ENCODE results near the gene CNKSR3.

Gene CNKSR3

DNA sequence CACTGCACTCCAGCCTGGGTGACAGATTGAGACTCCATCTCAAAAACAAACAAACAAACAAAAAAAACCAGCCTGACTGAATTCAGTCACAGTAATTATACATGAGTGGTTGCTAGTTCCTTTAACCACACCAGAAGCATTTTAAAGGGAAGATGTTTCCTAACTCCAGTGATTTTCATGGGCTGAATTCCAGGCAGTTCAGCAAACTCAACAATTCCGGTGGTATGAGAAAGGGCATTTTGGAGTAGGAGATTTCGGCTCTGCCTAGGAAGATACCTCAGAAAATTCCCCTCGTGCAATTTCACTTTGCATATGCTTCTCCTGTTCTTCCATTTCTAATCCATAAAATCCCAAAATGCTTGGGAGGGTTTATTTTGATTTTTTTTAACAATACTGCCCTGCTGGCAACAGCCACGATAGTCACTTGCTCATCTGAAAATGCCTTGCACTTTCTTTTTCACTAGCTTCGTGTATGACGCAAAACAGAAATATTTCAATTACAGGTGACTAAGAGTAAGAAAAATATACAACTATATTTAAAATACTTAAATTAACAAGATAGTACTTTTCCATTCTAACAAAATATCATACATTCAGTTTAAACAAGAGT lies 105.6 kb downstream of the CNKSR3 start:
- H3K4me3 ChIP-seq (ENCODE audit: low read length) = no peak overlapping the region
- no peak for DNase-seq (ENCODE audit: low read depth, low spot score)

DNA sequence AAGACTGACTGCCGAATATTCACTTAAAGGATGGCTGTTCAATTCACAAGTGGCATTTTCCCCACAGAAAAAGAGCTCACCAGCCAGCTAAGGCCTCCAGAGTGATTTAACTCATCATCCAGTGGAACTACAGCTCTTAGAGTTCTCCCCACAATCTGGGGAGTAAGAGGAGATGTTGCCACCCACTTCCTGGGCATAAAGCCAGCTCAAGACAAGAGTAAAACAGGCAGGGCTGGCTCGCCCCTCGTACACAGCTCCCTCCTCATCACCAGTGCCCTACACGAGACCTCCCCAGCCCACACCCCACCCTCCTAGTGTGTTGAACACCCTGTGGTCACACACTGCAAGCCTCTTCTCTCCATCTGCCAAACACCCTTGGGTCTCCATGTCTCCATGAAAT lies 106.7 kb downstream of the CNKSR3 start:
- no peak overlapping the region for H3K4me3 ChIP-seq (ENCODE audit: low read length)
- no peak for DNase-seq (ENCODE audit: low read depth, low spot score)

DNA sequence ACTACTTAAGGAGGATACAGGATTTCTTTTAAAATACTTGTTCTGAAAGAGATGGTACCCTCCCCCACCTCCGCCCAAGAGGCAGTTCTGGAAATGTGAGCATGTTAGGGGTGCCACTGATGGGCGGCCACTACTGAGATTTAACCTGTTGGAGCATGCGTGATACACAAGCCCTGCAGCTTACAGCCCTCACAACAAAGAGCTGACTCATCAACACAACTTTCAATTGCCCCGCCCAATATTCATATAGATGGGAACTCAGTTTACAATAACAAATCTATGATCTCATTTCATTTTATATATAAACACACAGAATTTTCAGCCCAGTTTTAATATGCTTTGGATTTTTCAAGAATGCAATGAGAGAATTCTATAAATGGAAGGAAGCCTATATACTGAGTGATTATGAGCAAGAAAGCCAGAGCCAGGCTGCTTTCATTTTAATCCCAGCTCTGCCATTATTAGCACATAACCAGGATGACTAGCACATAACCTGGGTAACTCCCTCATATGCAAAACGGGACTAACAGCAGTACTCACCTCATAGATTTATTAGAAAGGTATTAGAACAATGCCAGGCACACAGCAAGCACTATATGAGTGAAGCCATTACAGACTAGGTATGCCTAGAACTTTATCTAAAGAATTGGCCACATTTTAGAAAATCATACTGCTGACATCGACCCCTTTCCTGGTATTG lies 108.3 kb downstream of the CNKSR3 start:
- no peak overlapping the region for H3K4me3 ChIP-seq (ENCODE audit: low read length)
- DNase-seq (ENCODE audit: low read depth, low spot score) = no peak

DNA sequence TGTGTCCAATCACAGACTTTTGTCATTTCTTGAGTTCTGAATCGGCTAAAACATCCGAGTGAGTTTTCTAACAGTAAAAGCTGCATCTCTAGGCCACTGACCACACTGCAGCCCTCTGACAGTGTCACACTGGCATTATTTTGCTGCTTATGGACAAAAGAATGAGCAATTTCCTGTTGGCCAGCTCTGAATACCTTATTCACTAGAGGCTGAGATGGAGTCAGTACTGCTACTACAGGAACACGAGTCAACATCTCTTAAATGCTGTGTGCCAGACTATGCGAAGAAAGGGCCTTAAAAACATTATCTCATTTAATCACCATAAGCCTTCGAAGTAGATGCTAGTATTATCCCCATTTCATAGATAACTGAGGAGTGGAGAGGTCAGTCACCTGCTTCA lies 111.4 kb downstream of the CNKSR3 start:
- H3K4me3 ChIP-seq (ENCODE audit: low read length) = no peak overlapping the region
- no peak for DNase-seq (ENCODE audit: low read depth, low spot score)

DNA sequence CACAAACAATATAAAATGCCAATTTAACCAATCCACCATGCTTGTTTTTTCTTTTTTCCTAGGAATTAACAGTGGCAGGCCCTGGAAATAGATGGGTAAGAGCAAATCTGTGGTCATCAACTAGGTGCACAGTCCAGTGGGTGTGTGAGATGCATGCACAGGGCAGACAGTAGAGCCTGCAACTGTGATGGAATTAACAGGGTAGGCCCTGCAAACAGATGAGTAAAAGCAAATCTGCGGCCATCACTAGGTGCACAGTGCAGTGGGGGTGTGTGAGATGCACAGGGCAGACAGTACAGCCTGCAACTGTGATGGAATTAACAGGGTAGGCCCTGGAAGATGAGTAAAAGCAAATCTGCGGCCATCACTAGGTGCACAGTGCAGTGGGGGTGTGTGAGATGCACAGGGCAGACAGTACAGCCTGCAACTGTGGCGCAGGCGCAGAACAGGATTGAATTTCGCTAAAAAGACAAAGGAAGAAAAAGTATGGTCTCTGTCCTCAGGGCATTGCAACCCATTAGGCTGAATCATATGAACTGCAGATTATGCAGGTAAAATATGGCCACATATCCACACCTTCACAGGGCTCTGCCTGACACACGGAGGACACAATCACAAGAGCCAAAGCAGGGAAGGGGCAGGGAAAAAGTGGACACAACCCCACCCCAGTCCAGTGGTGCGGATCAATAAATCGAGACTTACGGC lies 112.8 kb downstream of the CNKSR3 start:
- DNase-seq (ENCODE audit: low read depth, low spot score) = no peak
- no peak overlapping the region for H3K4me3 ChIP-seq (ENCODE audit: low read length)

DNA sequence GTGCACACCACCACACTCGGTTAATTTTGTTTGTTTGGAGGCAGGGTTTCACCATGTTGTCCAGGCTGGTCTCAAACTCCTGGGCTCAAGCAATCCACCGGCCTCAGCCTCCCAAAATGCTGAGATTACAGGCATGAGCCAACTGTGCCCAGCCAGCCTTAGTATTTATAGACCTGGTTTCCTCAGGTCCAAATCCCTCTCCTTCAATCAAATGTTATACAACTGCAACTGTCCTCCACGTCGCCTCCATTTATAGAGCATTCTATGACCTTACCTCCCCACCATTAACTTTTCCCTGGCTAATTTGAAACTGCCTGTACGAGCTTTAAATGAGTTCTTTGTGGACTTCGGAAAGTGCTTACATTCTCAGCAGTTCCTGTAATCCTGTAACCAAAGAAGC lies 114.6 kb downstream of the CNKSR3 start:
- DNase-seq (ENCODE audit: low read depth, low spot score) = no peak
- H3K4me3 ChIP-seq (ENCODE audit: low read length) = no peak overlapping the region

DNA sequence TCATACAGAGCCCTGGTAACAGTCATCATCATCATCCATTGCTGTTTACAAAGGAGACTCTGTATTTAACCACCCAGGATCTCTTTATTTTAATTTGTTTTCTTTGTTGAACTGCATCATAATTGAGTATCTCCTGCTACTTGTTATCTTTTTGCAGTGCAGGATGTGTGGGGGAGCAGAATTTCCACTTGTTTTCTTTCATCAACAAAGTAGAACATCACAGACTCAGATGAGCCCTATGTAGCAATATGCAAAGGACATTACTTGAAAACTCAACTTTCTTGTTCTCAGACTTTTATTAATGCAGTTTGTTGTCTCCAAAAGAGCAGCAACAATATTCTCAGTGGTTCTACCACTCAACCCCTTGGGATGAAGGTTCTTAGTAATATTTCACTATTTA lies 115.2 kb downstream of the CNKSR3 start:
- DNase-seq (ENCODE audit: low read depth, low spot score) = no peak
- no peak overlapping the region for H3K4me3 ChIP-seq (ENCODE audit: low read length)

DNA sequence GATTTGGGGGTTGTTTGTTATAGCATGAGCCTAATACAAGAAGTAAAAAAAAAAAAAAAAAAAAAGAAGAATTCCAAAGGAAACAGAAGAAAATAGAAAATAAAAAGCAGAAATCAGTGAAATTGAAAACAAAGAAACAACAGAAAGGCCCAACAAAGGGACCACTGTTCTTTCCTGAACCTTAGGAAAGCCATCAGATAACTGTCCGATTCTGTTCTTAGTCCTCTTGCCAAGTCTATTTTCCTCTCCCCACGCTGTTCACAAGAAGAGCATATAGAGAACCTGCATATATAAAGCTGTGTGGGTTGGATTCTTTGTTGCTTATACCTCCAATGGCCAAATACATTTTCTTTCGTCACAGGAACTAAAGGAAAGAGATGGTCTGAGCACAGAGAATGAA lies 115.9 kb downstream of the CNKSR3 start:
- no peak for DNase-seq (ENCODE audit: low read depth, low spot score)
- no peak overlapping the region for H3K4me3 ChIP-seq (ENCODE audit: low read length)

DNA sequence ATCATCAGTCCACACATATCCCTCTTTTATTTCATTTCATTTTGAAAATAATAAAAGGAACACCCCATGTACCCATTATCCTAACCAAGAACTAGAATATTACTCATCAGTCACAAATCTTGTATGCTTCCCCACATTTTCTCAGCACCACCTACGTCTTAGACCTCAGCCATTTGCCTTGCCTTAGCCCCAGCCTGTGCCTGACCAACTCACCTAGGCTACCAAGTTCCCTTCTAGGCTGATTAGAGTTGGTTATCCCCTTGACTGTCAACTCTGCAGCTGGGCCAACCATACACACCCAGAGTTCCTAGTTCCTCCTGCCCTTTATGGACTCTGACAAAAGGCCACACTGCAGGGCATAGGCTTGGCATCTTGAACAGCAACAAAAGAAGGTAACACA lies 120.5 kb downstream of the CNKSR3 start:
- no peak overlapping the region for H3K4me3 ChIP-seq (ENCODE audit: low read length)

DNA sequence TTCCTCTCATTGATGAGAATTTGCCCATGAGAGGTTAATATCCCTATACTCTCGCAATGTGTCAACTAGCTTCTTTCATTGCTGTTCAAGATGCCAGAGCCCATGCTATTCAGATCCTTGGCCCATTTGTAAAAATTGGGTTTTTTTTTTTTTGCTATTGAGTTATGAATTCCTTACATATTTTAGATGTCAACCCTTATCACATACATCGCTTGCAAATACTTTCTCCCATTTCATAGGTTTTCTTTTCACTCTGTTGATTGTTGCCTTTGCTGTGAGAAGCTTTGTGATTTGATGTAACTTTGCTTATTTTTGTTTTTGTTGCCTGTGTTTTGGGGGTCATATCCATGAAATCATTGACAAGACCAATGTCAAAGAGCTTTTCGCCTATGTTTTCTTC lies 121.7 kb downstream of the CNKSR3 start:
- no peak for DNase-seq (ENCODE audit: low read depth, low spot score)
- no peak overlapping the region for H3K4me3 ChIP-seq (ENCODE audit: low read length)

More for the DNA sequence above, 120.5 kb downstream of the CNKSR3 start:
- no peak for DNase-seq (ENCODE audit: low read depth, low spot score)

DNA sequence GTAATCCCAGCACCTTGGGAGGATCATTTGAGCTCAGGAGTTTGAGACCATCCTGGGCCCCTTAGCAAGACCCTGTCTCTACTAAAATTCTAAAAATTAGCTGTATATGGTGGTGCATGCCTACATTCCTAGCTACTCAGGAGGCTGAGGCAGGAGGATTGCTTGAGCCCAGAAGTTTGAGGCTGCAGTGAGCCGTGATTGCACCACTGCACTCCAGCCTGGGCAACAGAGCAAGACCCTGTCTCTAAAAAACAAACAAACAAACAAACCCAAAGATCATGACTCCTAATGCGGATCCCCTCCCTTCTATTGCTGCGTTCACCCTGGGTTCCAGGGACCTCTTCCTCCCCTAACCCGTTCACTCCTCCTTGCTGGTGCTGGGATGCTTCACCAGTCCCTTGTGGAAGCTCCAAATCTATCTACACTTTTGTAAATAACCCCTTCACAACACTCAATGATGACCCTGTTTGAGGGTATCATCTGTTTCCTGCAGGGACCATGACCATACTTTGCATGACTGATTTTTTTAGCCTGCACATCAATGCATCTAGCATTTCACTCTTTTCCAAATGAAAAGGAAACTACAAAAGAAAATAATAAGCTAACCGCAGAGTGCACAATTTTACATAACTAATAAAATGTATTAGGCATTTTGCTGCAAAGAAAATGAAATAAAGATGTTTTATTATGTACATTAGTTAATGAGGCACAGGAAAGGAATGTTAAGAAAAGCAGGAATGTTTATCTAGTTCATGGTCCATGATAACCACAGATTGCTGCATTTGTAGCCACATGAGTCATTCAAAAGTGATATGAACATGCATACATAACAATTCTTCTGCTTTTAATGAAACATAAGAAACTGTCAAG lies 123.4 kb downstream of the CNKSR3 start:
- no peak for DNase-seq (ENCODE audit: low read depth, low spot score)
- no peak overlapping the region for H3K4me3 ChIP-seq (ENCODE audit: low read length)

DNA sequence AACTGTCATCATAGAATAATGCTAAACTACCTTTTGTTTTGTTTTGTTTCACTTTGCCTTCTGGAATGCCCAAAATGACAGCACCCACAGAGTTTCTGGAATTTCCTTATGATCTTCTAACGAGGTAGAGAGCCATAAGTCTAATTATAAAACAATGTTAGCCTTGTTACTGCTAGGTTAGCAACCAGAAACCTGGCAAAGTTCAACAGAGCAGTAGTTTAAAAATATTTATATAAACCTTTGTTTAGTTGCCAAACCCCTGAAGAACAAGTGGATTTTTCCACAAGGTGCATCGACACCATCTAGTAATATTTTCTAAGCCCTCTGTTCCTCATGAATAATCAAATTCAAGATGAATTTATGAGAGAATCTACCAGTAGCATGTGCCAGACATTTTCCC lies 126.3 kb downstream of the CNKSR3 start:
- no peak for DNase-seq (ENCODE audit: low read depth, low spot score)
- H3K4me3 ChIP-seq (ENCODE audit: low read length) = no peak overlapping the region

DNA sequence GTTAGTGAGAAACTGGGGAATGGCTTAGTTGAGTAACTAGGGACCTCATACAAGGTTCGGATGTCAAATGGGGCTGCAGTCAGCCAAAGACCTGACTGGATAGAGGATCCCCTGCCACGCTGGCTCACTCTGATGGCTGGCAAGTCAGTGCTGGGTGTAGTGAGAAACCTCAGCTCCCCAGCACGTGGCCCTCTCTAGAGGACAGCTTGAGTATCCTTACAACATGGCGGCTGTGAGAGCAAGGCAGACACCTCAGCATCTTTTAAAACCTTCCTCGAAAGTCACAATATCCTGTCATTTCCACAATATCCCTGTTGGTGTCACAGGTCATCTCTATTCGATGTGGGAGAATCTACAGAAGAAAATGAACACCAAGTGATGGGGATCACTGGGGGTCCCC lies 127.2 kb downstream of the CNKSR3 start:
- no peak overlapping the region for H3K4me3 ChIP-seq (ENCODE audit: low read length)
- DNase-seq (ENCODE audit: low read depth, low spot score) = no peak

DNA sequence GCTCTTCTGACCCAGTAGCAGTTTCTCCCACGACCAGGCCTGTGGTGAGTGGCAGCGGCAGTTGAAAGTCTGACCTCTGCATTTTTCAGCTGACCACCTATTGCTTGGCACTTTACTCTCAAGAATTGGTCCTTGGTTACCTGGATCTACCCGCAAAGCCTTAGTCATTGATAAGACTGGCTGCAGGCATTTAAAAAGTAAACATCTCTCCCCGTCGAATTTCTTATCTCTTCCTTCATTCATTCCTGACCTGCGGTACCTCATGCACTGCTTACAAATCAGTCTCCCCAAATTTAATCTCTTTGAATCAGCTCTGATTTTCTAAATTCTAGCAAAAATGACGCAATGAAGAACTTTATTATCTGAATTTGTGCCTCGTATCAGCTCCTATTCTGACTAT lies 127.7 kb downstream of the CNKSR3 start:
- no peak overlapping the region for H3K4me3 ChIP-seq (ENCODE audit: low read length)
- DNase-seq (ENCODE audit: low read depth, low spot score) = no peak

DNA sequence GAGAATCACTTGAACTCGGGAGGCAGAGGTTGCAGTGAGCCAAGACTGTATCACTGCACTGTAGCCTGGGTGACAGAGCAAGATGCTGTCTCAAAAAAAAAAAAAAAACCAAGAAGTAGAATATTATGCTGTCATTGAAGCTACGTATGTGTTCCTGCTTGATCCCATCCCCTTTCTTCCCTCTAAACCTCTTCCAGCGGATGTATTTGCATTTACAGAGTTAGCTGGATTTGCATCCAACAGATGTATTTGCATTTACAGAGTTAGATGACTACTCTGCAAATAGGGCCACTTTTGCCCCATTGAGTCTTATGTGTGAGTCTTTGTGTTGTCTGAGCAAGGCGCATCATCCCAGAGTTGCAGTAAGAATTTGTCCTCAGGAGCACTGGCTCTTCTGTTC lies 128.9 kb downstream of the CNKSR3 start:
- no peak overlapping the region for H3K4me3 ChIP-seq (ENCODE audit: low read length)
- no peak for DNase-seq (ENCODE audit: low read depth, low spot score)

DNA sequence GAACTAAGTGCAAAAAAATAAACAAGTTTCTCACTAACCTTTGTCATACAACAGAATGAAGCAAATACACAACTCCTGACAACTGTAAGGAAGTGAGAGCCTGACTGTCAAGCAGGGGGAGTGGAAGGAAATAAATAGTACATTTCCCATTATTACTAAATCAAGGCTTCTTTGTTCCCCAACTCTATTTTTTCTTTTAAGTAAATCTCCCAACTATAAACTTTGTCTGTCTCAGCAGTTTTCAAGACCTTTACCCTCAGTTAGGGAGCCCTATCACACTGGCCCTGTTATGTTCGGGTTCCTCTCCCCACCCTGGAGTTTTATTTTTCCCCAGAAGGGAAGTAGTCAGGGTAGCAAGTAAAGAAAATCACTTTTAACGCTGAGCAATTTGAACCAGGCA lies 129.7 kb downstream of the CNKSR3 start:
- DNase-seq (ENCODE audit: low read depth, low spot score) = no peak
- H3K4me3 ChIP-seq (ENCODE audit: low read length) = no peak overlapping the region

DNA sequence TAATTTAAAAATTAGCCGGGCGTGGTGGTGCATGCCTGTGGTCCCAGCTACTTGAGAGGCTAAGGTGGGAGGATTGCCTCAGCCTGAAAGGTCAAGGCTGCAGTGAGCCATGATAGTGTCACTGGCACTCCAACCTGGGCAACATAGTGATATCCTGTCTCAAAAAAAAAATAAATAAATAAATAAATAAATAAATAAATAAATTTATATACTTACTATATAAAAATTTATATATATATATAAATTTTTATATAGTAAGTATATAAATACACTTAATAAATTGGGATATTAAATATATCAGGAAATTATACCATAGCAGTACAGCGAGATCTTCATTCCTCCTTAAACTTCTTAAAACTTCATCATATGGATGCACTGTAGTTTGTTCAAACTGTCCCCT lies 130.9 kb downstream of the CNKSR3 start:
- H3K4me3 ChIP-seq (ENCODE audit: low read length) = no peak overlapping the region
- no peak for DNase-seq (ENCODE audit: low read depth, low spot score)

DNA sequence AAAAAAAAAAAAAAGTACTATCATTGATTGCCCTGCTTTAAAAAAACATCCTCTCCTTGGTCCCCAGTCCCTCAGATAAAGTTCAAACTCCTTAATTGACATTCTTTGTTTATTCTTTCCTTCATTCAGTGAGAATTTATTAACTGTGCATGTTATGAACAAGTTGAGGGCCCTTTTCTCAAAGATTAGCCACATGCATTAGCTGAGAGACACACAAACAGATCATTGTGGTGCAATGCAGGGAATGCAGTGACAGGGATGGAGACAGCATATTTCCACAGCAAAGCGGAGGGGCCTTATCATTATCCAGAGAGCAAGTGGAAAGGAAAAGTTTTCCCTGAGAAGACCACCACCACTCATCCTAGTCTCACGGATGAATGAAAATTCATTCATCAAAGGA lies 132.0 kb downstream of the CNKSR3 start:
- no peak for DNase-seq (ENCODE audit: low read depth, low spot score)
- H3K4me3 ChIP-seq (ENCODE audit: low read length) = no peak overlapping the region

DNA sequence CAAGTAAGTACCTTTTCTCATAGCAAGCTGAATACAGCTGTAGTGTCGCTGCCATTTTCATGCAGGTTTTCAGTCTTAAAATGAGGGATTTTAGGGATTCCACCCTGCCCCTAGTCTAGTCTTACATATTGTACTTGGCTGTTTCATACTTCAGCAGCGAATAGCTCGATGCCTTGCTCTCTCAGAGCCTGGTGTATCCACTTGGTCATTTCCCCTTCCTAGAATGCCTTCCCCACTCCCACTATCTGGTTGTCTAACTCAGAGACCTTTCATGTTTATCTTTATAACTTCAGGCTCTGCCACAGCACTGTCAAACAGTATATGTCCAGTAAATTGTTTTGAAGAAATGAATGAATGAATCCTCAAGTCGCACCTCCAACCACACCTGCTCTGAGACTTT lies 132.8 kb downstream of the CNKSR3 start:
- DNase-seq (ENCODE audit: low read depth, low spot score) = no peak
- no peak overlapping the region for H3K4me3 ChIP-seq (ENCODE audit: low read length)

DNA sequence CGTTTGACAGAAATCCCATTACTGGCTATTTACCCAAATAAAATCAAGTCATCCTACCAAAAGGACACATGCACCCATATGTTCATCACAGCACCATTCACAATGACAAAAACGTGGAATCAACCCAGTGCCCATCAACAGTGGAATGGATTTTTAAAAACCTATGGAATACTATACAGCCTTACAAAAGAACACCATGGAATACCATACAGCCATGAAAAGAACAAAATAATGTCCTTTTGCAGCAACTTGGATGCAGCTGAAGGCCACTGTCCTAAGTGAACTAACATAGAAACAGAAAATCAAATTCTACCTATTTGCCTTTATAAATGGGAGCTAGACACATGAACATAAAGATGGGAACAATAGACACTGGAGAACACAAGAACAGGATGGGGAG lies 136.5 kb downstream of the CNKSR3 start:
- DNase-seq (ENCODE audit: low read depth, low spot score) = no peak
- no peak overlapping the region for H3K4me3 ChIP-seq (ENCODE audit: low read length)
